H9 (cell line): Measurements from ENCODE around the gene RANGRF. TPM values are rescaled to one million over a fixed set of nuclear protein-coding genes. Genes with fewer than 3 reads are reported as not detected.

Experiments used
- DNase-seq: peaks from one replicate; pipeline ENCODE4 v3.0.0-alpha.2; 2017
- H2AFZ ChIP-seq: one replicate; pipeline ENCODE4 v1.6.1; 2013; ENCODE audit warnings: mild to moderate bottlenecking, low read length, control low read depth, moderate library complexity
- H2AK5ac ChIP-seq: 2 replicates; pipeline ENCODE4 v1.6.1; 2013; ENCODE audit warnings: low read length, control low read depth, mixed read lengths; ENCODE audit not compliant: insufficient read length
- H2BK120ac ChIP-seq: one replicate; pipeline ENCODE4 v1.6.1; 2013; ENCODE audit warnings: low read depth, mild to moderate bottlenecking, low read length, control low read depth, inconsistent platforms; ENCODE audit not compliant: poor library complexity, severe bottlenecking
- H2BK12ac ChIP-seq: 2 replicates; pipeline ENCODE4 v1.6.1; 2013; ENCODE audit warnings: low read length, control low read depth, mixed read lengths, low read depth; ENCODE audit not compliant: insufficient read length
- H2BK15ac ChIP-seq: 2 replicates; pipeline ENCODE4 v1.6.1; 2013; ENCODE audit warnings: low read depth, low read length, control low read depth
- H2BK20ac ChIP-seq: one replicate; pipeline ENCODE4 v1.6.1; 2013; ENCODE audit warnings: low read depth, mild to moderate bottlenecking, low read length, control low read depth, inconsistent platforms; ENCODE audit not compliant: poor library complexity, severe bottlenecking
- H2BK5ac ChIP-seq: 2 replicates; pipeline ENCODE4 v1.6.1; 2013; ENCODE audit warnings: low read length, control low read depth, mixed read lengths; ENCODE audit not compliant: insufficient read length
- H3K14ac ChIP-seq: 2 replicates; pipeline ENCODE4 v1.6.1; 2013; ENCODE audit warnings: low read length, control low read depth; ENCODE audit not compliant: insufficient read depth
- H3K18ac ChIP-seq: 2 replicates; pipeline ENCODE4 v1.6.1; 2013; ENCODE audit warnings: low read depth, mild to moderate bottlenecking, mixed read lengths, low read length, control low read depth; ENCODE audit not compliant: insufficient read length
- H3K23ac ChIP-seq: 2 replicates; pipeline ENCODE4 v1.6.1; 2013; ENCODE audit warnings: low read length, control low read depth, mixed read lengths, low read depth; ENCODE audit not compliant: insufficient read length
- H3K23me2 ChIP-seq: 2 replicates; pipeline ENCODE4 v1.6.1; 2013; ENCODE audit warnings: low read depth, mild to moderate bottlenecking, mixed read lengths, low read length, control low read depth; ENCODE audit not compliant: insufficient read length, poor library complexity, severe bottlenecking
- H3K27ac ChIP-seq: 2 replicates; pipeline ENCODE4 v1.5.1; 2013; ENCODE audit warnings: low read length, control low read depth, mixed read lengths, low read depth; ENCODE audit not compliant: insufficient read length
- H3K27me3 ChIP-seq: 2 replicates; pipeline ENCODE4 v1.6.1; 2013; ENCODE audit warnings: low read length, control low read depth, inconsistent platforms; ENCODE audit not compliant: insufficient read depth
- H3K4ac ChIP-seq: 2 replicates; pipeline ENCODE4 v1.6.1; 2013; ENCODE audit warnings: low read depth, mild to moderate bottlenecking, control low read depth, inconsistent platforms, low read length, moderate library complexity
- H3K4me1 ChIP-seq: 2 replicates; pipeline ENCODE4 v1.6.1; 2013; ENCODE audit warnings: low read length, control low read depth, inconsistent platforms; ENCODE audit not compliant: insufficient read depth
- H3K4me2 ChIP-seq: 2 replicates; pipeline ENCODE4 v1.6.1; 2013; ENCODE audit warnings: low read length, control low read depth, mixed read lengths; ENCODE audit not compliant: insufficient read length, insufficient read depth
- H3K56ac ChIP-seq: 2 replicates; pipeline ENCODE4 v1.6.1; 2013; ENCODE audit warnings: low read depth, mild to moderate bottlenecking, mixed read lengths, low read length, control low read depth; ENCODE audit not compliant: insufficient read length
- H3K79me1 ChIP-seq: 2 replicates; pipeline ENCODE4 v1.6.1; 2013; ENCODE audit warnings: low read depth, mild to moderate bottlenecking, moderate library complexity, low read length, control low read depth, inconsistent platforms; ENCODE audit not compliant: insufficient read depth, poor library complexity, severe bottlenecking
- H3K79me2 ChIP-seq: 2 replicates; pipeline ENCODE4 v1.6.1; 2013; ENCODE audit warnings: low read length, control low read depth, inconsistent platforms; ENCODE audit not compliant: insufficient read depth
- H3K9ac ChIP-seq: 2 replicates; pipeline ENCODE4 v1.6.1; 2013; ENCODE audit warnings: low read length, control low read depth, mixed read lengths; ENCODE audit not compliant: insufficient read length; ENCODE audit errors: extremely low read depth
- H3K9me3 ChIP-seq: one replicate; pipeline ENCODE4 v1.6.1; 2013; ENCODE audit warnings: low read depth, low read length, inconsistent platforms; ENCODE audit not compliant: control insufficient read depth
- H3T11ph ChIP-seq: one replicate; pipeline ENCODE4 v1.6.1; 2013; ENCODE audit warnings: mild to moderate bottlenecking, low read length, control low read depth, inconsistent platforms
- H4K20me1 ChIP-seq: one replicate; pipeline ENCODE4 v1.6.1; 2013; ENCODE audit not compliant: control insufficient read depth, insufficient read length, insufficient read depth
- H4K5ac ChIP-seq: 2 replicates; pipeline ENCODE4 v1.6.1; 2013; ENCODE audit warnings: low read depth, mild to moderate bottlenecking, mixed read lengths, low read length, control low read depth; ENCODE audit not compliant: insufficient read length
- H4K8ac ChIP-seq: replicated peaks from 2 replicates; pipeline ENCODE4 v1.6.1; 2013; ENCODE audit warnings: low read length, control low read depth, mixed read lengths, low read depth; ENCODE audit not compliant: insufficient read length
- H4K91ac ChIP-seq: 2 replicates; pipeline ENCODE4 v1.6.1; 2013; ENCODE audit warnings: low read depth, mild to moderate bottlenecking, moderate library complexity, mixed read lengths, low read length, control low read depth; ENCODE audit not compliant: insufficient read length
- H3K27ac Mint-ChIP-seq, 3 experiments: 2 replicates in 2 of 3; 3 replicates in 1 of 3; pipeline ENCODE4 v1.8.0; 2020 to 2021; ENCODE audit warnings: mixed read lengths in 3 of 3, mild to moderate bottlenecking in 1 of 3, moderate library complexity in 1 of 3
- H3K27me3 Mint-ChIP-seq: 2 replicates; pipeline ENCODE4 v1.8.0; 2021; ENCODE audit warnings: low read depth, mild to moderate bottlenecking, moderate library complexity, mixed read lengths
- H3K36me3 Mint-ChIP-seq, 3 experiments: 2 replicates in 2 of 3; 3 replicates in 1 of 3; pipeline ENCODE4 v1.8.0; 2020 to 2021; ENCODE audit warnings: low read depth in 3 of 3, mixed read lengths in 3 of 3; ENCODE audit not compliant: insufficient read depth in 1 of 3
- H3K4me1 Mint-ChIP-seq, 2 experiments: 2 replicates each; pipeline ENCODE4 v1.8.0; 2020; ENCODE audit warnings: mixed read lengths in 2 of 2
- H3K4me3 Mint-ChIP-seq, 2 experiments: 2 replicates in 1 of 2; 3 replicates in 1 of 2; pipeline ENCODE4 v1.8.0; 2020 to 2021; ENCODE audit warnings: mild to moderate bottlenecking in 2 of 2, mixed read lengths in 2 of 2, moderate library complexity in 1 of 2
- H3K9me3 Mint-ChIP-seq, 2 experiments: 2 replicates in 1 of 2; 3 replicates in 1 of 2; pipeline ENCODE4 v1.8.0; 2020; ENCODE audit warnings: mild to moderate bottlenecking in 2 of 2, mixed read lengths in 2 of 2, moderate library complexity in 1 of 2
- CTCF ChIP-seq: fragments of 200-600 bp; sonication (generic); conservative IDR thresholded peaks from 3 replicates; pipeline ENCODE4 v1.8.0; 2021; ENCODE audit warnings: antibody characterized with exemption, mild to moderate bottlenecking
- WGBS: extraction: QIAGEN DNeasy Blood & Tissue Kit; methylation state at CpG from one replicate; pipeline ENCODE4 v1.1.7; 2013; ENCODE audit warnings: missing lambda C conversion rate, low lambda C conversion rate, mixed read lengths; ENCODE audit not compliant: insufficient read length; ENCODE audit errors: extremely low coverage; 5-methylcytosine and 5-hydroxymethylcytosine counted together
- total RNA-seq: library from RNA; stranded (reverse); gene quantifications from 2 replicates; pipeline ENCODE4 v1.2.1, GENCODE V29; 2021

RANGRF gene
- total RNA-seq, 1 experiment from 2014 or later: 36.9 TPM

DNA sequence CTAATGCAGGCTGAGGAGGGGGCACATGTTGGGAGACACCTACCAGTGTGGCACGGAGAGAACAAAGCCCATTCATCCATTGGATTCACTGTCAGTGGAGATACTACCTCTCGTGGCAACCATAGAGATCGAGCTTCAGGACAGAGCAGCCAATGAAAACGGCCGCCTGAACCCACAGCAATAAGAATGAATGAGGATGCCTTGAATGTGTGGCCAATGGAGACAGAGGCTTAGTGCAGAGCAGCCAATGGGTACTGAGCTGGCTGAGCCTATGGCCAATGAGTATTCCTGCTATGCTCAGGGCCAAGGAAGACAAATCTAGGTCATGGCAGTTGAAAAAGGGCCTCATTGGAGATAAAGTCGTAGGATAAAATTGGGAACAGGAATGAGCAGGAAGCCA lies 32.5 kb downstream of the RANGRF start:
- Histone ChIP-seq H2BK12ac (no peak overlapping the region), H3K23ac (no peak overlapping the region), H3K27ac (no peak overlapping the region), H2BK20ac (no peak overlapping the region), H3K79me2 (no peaks in the 10 kb centered on the region), H3K23me2 (peaks cover 4% of the 10 kb centered on the region), H3K27me3 (no peaks in the 10 kb centered on the region; the same call in 1 of the 2 replicates), H3T11ph (no peak overlapping the region), H3K79me1 (no peaks in the 10 kb centered on the region), H3K14ac (no peak overlapping the region), H2AFZ (no peak overlapping the region), H4K8ac (no peak overlapping the region), H3K4me1 (no peaks in the 10 kb centered on the region; the same call in 1 of the 2 replicates), H4K5ac (no peak overlapping the region), H3K9ac (no peak overlapping the region), H3K4me2 (no peak overlapping the region), H2AK5ac (no peak overlapping the region), H2BK120ac (no peak overlapping the region), H3K18ac (no peak overlapping the region), H3K9me3 (no peaks in the 10 kb centered on the region), H4K91ac (no peak overlapping the region), H4K20me1 (no peaks in the 10 kb centered on the region), H2BK5ac (no peak overlapping the region), H3K4ac (no peak overlapping the region), H2BK15ac (no peak overlapping the region), H3K56ac (no peak overlapping the region)
- Mint-ChIP-seq H3K9me3 (peaks cover 0 to 2% of the 10 kb centered on the region in 2 experiments; a peak in 1 of 5 replicates), H3K4me1 (peaks cover 12 to 17% of the 10 kb centered on the region in 2 experiments), H3K27me3 (peaks cover 40% of the 10 kb centered on the region), H3K36me3 (no peaks in the 10 kb centered on the region; a peak in 1 of 7 replicates), H3K27ac (no peak overlapping the region), H3K4me3 (no peak overlapping the region)
- no peak for TF ChIP-seq CTCF
- no CpG with 5 or more reads among the region's 6 CpGs for WGBS
- DNase-seq: no peak
